GM18507 (cell line): ENCODE results near the gene APOL4.
A peak's percentile ranks its signal among the peaks of the same experiment; 100 is the strongest.
"Not testable (repeated sequence)": the region's sequence is repeated elsewhere in the genome, so short reads cannot be mapped to it uniquely, and the experiment has no call there.

Experiments
- DNase-seq: peaks from one replicate; pipeline ENCODE4 v3.0.0; 2011; ENCODE audit warnings: low read depth; ENCODE audit not compliant: insufficient read length; ENCODE audit errors: extremely low spot score
- FAIRE-seq: peaks from 2 replicates; lab custom pipeline; 2011; peaks lifted over from hg19 to GRCh38; lab: Jason Lieb, UNC

APOL4 gene

GRCh38 chr22:36201630-36202319 is at the start of gene APOL4:
Gene APOL4 (minus strand): TSS chr22:36201809. CDS start chr22:36201734, 75 bp downstream.
- no peak for DNase-seq
- no peak for FAIRE-seq

- peak; percentile 46 for FAIRE-seq
- DNase-seq = not testable (repeated sequence)
These were observed 48.8 kb upstream of the APOL4 start for GRCh38 chr22:36250292-36250960.

DNA sequence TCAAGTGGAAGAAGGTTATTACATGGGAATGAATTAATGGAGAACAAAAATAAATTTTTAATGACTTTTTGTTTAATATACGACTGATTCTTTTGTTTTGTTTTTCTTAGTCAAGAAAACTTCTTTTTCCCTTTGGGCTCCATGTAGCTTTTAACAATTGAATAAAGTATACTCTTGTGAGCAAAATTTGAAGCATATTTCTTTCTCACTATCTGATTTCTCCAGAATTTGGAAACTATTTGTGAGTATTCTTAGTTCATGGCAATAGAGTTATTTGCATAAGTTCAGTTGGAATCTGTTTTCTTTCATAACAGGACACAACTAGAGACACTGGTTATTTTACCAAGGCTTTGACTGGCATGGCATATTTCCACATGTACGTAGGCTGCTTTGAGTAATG is 47.6 kb upstream of the APOL4 start:
- FAIRE-seq = no peak
- no peak for DNase-seq

DNA sequence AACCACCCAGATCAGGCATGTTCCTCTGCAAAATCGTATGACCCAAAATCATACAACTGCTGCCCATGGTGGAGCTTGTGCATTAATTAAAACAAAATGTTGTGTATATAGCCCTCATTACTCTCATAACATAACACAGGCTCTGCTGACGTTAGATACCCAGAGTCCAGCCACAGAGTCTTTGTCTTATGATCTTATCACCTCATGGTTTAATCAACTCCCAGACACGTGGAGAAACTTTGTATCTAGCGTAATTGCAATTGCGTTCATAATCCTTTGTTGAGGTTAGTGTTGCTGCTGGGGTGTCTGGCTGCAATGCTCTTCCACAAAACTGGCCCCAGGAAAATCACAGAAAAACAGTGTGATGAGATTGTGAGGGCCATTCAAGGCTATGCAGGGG is 46.3 kb upstream of the APOL4 start:
- no peak for FAIRE-seq

DNA sequence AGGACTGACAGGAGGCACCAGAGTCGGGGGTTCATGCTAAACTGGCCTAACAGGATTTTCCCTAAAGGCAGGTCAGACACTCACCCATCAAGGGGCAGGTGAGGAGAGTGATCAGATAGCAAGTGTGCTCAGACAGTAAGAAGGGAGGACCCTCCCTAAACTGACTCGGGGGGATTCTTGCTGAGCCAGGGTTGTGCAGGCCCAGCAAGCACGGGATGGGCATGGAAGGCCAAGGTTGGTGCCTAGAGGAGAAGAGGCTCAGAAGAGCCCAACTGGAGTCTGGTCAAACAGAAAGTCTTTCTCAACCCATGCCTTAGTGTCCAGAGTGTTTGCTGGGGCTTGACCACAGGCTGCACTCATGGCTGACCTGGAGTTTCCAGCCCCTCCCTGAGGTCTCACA is 45.1 kb upstream of the APOL4 start:
- no peak for FAIRE-seq
- no peak for DNase-seq

More for the DNA sequence above, 46.3 kb upstream of the APOL4 start:
- DNase-seq = no peak

DNA sequence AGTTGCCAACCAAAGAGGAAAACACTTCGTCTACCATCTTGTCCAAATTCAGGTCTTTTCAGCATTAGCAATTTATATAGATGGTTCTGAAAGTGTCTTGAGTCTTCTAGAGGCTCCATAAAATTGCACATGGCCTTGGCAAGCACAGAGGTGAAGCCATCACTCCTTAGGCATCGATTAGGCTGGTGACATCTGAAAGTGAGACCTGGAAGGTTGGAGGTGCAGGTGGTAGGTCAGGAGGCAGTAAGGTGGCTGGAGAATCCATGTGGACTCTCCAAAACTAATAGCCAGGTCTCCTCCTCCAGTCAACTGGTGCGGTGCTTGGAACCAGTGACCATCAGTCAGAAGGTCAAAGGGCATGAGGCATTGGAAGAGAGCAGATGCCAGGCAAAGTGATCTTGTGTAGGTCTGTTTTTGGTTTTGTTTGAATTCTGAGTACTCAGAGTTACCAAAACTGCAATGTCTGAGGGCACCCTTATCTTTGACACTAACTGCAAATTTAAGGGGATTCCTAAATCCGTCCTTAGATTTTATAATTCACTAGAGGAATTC is 44.3 kb upstream of the APOL4 start:
- DNase-seq (no peak), FAIRE-seq (no peak)

- DNase-seq (no peak), FAIRE-seq (no peak)
These were observed 43.1 kb upstream of the APOL4 start for GRCh38 chr22:36244522-36245391.

DNA sequence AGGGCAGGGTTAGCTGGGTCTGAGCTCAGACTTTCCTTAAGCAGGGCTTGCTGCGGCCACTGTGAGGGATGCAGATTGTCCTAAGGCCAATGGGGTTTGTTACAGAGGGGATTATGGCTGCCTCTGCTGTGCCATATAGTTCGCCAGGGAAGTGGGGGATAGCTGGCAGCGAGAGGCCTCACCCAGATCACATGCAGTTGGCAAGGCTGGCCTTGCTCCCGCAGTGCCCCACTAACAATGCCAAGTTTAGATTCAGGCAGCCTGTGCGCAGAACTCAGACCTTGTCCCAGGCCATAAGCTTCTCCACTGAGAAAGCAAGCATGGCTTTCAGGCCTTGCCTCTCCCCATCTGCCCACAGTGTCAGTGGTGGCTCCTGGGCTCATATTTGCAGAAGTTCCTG is 42.4 kb upstream of the APOL4 start:
- no peak for FAIRE-seq
- DNase-seq = no peak

- FAIRE-seq (peak; percentile 99), DNase-seq (peak; percentile 77)
These were observed 38.0 kb upstream of the APOL4 start, which contains the start of gene APOL2 for GRCh38 chr22:36239401-36240171. Gene APOL2 (minus strand): TSS chr22:36239527. CDS start chr22:36233162, 6,365 bp downstream.

DNA sequence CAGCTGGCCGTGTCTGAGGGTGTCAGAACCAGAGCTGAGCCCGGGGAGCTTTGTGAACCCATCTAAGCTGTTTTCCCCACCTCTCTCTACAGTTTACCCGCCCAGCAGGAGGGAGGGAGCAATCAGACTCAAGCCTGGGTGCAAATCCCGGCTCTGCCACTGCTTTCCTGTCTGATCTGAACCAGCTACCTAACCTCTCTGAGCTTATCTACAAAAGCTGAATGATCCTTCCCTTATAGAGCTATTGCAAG is 37.5 kb upstream of the APOL4 start:
- FAIRE-seq (no peak), DNase-seq (no peak)

- FAIRE-seq = peak; percentile 76
- DNase-seq = no peak
These were observed 37.0 kb upstream of the APOL4 start for GRCh38 chr22:36238373-36239149.

DNA sequence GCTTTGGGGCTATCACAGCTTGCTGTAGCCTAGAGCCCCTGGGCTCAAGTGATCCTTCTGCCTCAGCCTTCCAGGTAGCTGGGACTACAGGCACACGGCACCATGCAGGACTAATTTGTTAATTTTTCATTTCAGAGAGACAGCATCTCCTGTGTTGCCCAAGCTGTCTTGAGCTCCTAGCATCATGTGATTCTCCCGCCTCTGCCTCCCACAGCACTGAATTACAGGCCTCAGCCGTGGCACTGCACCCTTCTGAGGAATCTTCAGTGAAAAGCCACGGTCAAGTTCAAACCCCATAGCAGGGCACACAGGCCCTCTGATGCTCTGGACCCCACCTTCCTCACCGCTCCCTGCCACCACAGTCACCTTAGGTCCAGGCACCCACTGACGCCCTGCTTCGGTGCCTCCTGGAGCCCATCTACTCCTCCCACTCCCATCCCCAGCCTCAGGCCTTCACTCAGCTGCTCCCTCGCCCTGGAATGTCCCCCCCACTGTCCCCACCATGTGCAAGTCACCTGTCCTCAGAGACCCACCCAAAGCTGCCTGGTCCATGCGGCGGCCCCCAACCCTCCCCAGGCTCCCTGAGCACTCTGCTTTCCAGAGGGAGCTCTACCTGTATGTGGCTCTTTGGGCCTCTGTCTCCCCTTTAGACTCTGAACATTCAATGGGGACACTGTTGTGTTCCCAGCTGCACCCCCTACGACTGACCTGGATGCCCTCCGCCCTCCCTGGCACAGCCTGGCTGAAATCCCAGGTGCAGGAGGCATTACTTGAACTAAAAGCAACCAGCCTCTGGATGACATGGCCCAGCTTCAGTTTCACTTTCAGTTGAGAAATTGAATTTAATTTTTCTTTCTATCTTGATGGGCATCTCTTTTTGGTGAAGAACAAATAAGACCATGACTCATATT is 36.1 kb upstream of the APOL4 start:
- FAIRE-seq (no peak), DNase-seq (no peak)

DNA sequence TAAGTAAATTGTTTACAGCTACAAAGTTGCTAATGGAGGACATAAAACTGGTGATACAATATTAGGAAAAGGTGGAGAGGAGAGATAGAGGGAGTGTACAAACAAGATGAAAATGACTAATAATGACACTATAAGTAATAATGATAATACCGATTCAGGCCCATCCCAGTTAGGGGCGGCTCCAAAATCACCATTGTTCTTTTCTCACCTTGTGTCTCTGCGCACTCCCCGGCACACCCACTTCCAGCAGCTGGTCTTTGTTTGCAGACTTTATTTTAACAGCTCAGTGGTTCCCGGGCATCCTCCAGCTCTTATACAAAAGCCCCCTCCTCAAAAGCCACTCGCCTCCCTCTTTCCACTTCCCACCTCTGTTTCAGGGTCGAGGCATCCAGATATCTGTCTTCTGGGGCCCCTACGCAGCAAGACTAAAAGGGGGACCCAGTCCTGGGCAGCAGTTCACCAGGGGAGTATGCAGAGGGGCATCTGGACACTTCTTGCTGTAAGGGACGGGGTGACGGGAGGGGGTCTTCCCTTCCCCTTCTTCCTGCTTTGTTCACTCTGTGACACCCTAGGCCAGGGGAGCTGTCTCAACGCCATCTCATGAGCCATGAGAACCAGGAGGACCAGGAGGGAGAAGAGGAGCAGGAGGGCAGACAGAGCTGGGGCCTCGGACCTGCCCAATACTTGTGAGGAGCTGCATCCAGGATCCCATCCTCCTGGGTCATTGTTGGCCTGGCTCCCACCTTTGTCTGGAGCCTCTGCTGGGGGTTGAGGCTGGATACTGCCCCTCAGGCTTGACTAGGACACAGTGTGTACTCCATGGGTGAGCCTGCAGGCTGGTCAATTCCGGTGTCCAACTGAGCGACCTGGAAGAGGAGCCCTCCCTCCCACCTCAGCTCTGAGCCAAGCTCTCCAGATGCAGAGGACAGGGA is 35.0 kb upstream of the APOL4 start:
- DNase-seq (no peak), FAIRE-seq (no peak)

GRCh38 chr22:36235585-36235984 is 34.0 kb upstream of the APOL4 start:
- no peak for DNase-seq
- FAIRE-seq = no peak

- FAIRE-seq = no peak
- DNase-seq = no peak
These were observed 33.3 kb upstream of the APOL4 start for GRCh38 chr22:36234919-36235318.

DNA sequence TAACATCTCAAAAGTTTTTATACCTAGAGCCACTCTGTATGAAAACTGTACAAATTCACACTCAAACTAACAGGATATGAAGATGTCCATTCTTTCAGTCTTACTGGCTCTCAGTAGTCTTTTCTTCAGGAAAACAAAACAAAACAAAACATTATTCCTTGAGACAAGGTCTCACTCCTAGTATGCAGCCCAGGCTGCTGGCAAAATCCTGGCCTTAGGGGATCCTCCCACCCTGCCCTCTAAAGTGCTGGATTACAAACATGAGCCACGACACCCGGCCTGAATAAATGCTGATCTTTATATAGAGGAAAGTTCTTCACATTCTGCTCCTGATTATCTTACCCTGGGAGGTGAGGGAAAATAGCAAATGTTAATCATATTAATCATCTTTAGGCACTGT is 32.6 kb upstream of the APOL4 start:
- no peak for FAIRE-seq
- DNase-seq = no peak

- FAIRE-seq (no peak), DNase-seq (no peak)
These were observed 32.2 kb upstream of the APOL4 start for GRCh38 chr22:36233796-36234195.
